B cell (primary cell): ENCODE results near the gene PTPRG. TPM values are rescaled to one million over a fixed set of nuclear protein-coding genes. Genes with fewer than 3 reads are reported as not detected.

Source experiments
- ATAC-seq: fragments of 200-7000 bp; cut with Tn5 transposase; one replicate; pipeline ENCODE4 v1.10.0; 2021; ENCODE audit warnings: low read depth, mild to moderate bottlenecking, moderate number of reproducible peaks, moderate library complexity
- CTCF ChIA-PET: fragments of 350-600 bp; sonication (Branson Sonifier 250); formaldehyde crosslinking; loops from one replicate; lab custom pipeline; 2021; ENCODE audit warnings: antibody characterized with exemption, inconsistent platforms; lab: Charles Lee
- POLR2A ChIA-PET: fragments of 350-600 bp; sonication (Branson Sonifier 250); formaldehyde crosslinking; loops from one replicate; lab custom pipeline; 2021; ENCODE audit warnings: antibody characterized with exemption; lab: Charles Lee
- DNase-seq: peaks from one replicate; pipeline ENCODE4 v3.0.0; 2013
- H2AFZ ChIP-seq: 2 replicates; pipeline ENCODE4 v1.6.1; 2012; ENCODE audit warnings: mild to moderate bottlenecking, low read depth, low read length; ENCODE audit not compliant: insufficient read depth, poor library complexity, severe bottlenecking
- H3K27ac ChIP-seq, 2 donors: 1 replicate in 1 of 2; 2 replicates in 1 of 2; pipeline ENCODE4 v1.5.1; 2012 to 2013; ENCODE audit warnings: low read length in 2 of 2, mild to moderate bottlenecking in 2 of 2, moderate library complexity in 1 of 2
- H3K27me3 ChIP-seq, 4 experiments: fragments of 200-600 bp in 1 of 4; sonication (generic) in 1 of 4; replicated peaks in 1 of 4; 1 replicate in 2 of 4; 2 replicates in 2 of 4; pipeline versions ENCODE4 v1.6.1 to v1.7.0; 2013 to 2016; ENCODE audit warnings: low read length in 3 of 4, mild to moderate bottlenecking in 2 of 4, mixed read lengths in 1 of 4, moderate library complexity in 1 of 4; ENCODE audit not compliant: insufficient read depth in 4 of 4, control insufficient read depth in 3 of 4; ENCODE audit errors: control extremely low read depth in 1 of 4
- H3K36me3 ChIP-seq, 2 experiments: replicated peaks in 1 of 2; 1 replicate in 1 of 2; 2 replicates in 1 of 2; pipeline versions ENCODE4 v1.6.1 to v1.7.1; 2013; ENCODE audit warnings: low read length in 1 of 2; ENCODE audit not compliant: insufficient read depth in 2 of 2, control insufficient read depth in 1 of 2; ENCODE audit errors: control extremely low read depth in 1 of 2, extremely low read depth in 1 of 2
- H3K4me1 ChIP-seq, 2 donors: fragments of 200-600 bp in 1 of 2; sonication (generic) in 1 of 2; 1 replicate in 1 of 2; 2 replicates in 1 of 2; pipeline versions ENCODE4 v1.5.1 to v1.6.1; 2013 to 2017; ENCODE audit warnings: low read length in 2 of 2; ENCODE audit not compliant: control insufficient read depth in 2 of 2, insufficient read depth in 2 of 2
- H3K4me2 ChIP-seq: replicated peaks from 2 replicates; pipeline ENCODE3; 2012; ENCODE audit warnings: mild to moderate bottlenecking, low read depth, low read length; ENCODE audit not compliant: poor library complexity, severe bottlenecking
- H3K4me3 ChIP-seq, 5 experiments: fragments of 200-600 bp in 1 of 5; sonication (generic) in 1 of 5; 1 replicate in 3 of 5; 2 replicates in 2 of 5; pipeline versions ENCODE4 v1.5.1 to v1.7.0; 2011 to 2016; ENCODE audit warnings: low read length in 4 of 5, mild to moderate bottlenecking in 4 of 5, low read depth in 2 of 5, control low read depth in 1 of 5, moderate library complexity in 1 of 5; ENCODE audit not compliant: insufficient read depth in 1 of 5; ENCODE audit errors: control extremely low read depth in 1 of 5, extremely low read depth in 1 of 5
- H3K79me2 ChIP-seq: fragments of 200-600 bp; sonication (generic); one replicate; pipeline ENCODE4 v1.6.0; 2016; ENCODE audit warnings: low read length; ENCODE audit not compliant: control insufficient read depth, insufficient read depth
- H3K9ac ChIP-seq: fragments of 200-600 bp; sonication (generic); 2 replicates; pipeline ENCODE4 v1.6.1; 2017; ENCODE audit warnings: mild to moderate bottlenecking, low read length, moderate library complexity
- H3K9me3 ChIP-seq, 3 donors: one replicate each; pipeline versions ENCODE4 v1.6.1 to v1.7.1; 2013; ENCODE audit warnings: low read length in 2 of 3; ENCODE audit not compliant: control insufficient read depth in 2 of 3, insufficient read depth in 1 of 3; ENCODE audit errors: control extremely low read depth in 1 of 3
- H4K20me1 ChIP-seq: 2 replicates; pipeline ENCODE4 v1.6.0; 2012; ENCODE audit warnings: mild to moderate bottlenecking, low read length; ENCODE audit not compliant: insufficient read depth, control insufficient read depth, poor library complexity, severe bottlenecking
- H3K27ac Mint-ChIP-seq: one replicate; pipeline ENCODE4 v1.8.0; 2021; ENCODE audit warnings: mixed read lengths
- H3K27me3 Mint-ChIP-seq: one replicate; pipeline ENCODE4 v1.8.0; 2021; ENCODE audit warnings: mixed read lengths
- H3K4me1 Mint-ChIP-seq: one replicate; pipeline ENCODE4 v1.8.0; 2021; ENCODE audit warnings: mixed read lengths
- H3K4me3 Mint-ChIP-seq: one replicate; pipeline ENCODE4 v1.8.0; 2021; ENCODE audit warnings: mixed read lengths
- H3K9me3 Mint-ChIP-seq: one replicate; pipeline ENCODE4 v1.8.0; 2022; ENCODE audit warnings: mixed read lengths; ENCODE audit not compliant: insufficient read depth
- CTCF ChIP-seq: fragments of 200-600 bp; IDR thresholded peaks from one replicate; pipeline ENCODE4 v1.8.0; 2022; ENCODE audit warnings: antibody characterized with exemption, mild to moderate bottlenecking
- EZH2 ChIP-seq: IDR thresholded peaks from 2 replicates; pipeline ENCODE4 v1.6.1; 2012; ENCODE audit warnings: borderline replicate concordance, low read depth, mild to moderate bottlenecking, moderate library complexity, low read length; ENCODE audit not compliant: insufficient read depth, poor library complexity, severe bottlenecking
- WGBS: methylation state at CpG from one replicate; pipeline ENCODE4 v1.1.5; 2013; ENCODE audit warnings: missing lambda C conversion rate; ENCODE audit not compliant: insufficient coverage; 5-methylcytosine and 5-hydroxymethylcytosine counted together
- intact Hi-C: fragments of 100-400 bp; cut with micrococcal nuclease; formaldehyde crosslinking; loops from one replicate; pipeline ENCODE4 v1.10.0; 2022
- polyA plus RNA-seq: library from polyadenylated mRNA; depleted of rRNA; stranded (reverse); fragments of >200 nt; gene quantifications from 2 replicates; pipeline ENCODE4 v1.2.3, GENCODE V29; 2012
- total RNA-seq, 2 donors: library from RNA; stranded (reverse); fragments of 120-200 nt in 1 of 2; gene quantifications; 1 replicate in 1 of 2; 2 replicates in 1 of 2; pipeline versions ENCODE4 v1.2.3 to v1.2.4, GENCODE V29; 2013 to 2022

The PTPRG gene
- total and polyA plus RNA-seq, 2 donors (not counting 1 experiment from before 2014, with no cell fraction given): 0.12 to 1.3 TPM

DNA sequence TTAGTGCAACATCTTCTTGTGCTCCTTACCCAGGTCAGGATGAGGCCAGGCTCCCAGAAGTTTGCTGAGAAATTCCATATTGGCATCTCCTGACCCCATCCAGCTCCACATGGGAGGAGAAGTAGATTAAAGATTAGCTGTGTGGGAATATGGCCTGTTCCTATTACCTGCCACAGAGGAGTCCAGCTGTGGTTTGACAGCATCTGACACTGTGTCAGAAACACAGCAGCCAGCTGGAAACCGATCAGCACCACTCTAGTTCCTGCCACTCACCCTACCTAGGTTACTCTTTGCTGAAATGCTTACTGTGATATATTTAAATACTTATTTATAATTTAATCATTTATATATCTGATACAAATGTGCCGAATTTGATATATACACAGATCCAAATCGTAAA is 551.7 kb downstream of the PTPRG start:
- DNase-seq (no peak), ATAC-seq (no peak)
- H3K9ac ChIP-seq: no peak overlapping the region
- no peak overlapping the region for H3K4me2 ChIP-seq
- Mint-ChIP-seq H3K27me3 (no peaks in the 10 kb centered on the region), H3K27ac (no peak overlapping the region), H3K4me3 (no peak overlapping the region), H3K4me1 (no peaks in the 10 kb centered on the region), H3K9me3 (peaks cover 3% of the 10 kb centered on the region)
- no peaks in the 10 kb centered on the region for H3K4me1 ChIP-seq
- H2AFZ ChIP-seq: no peak overlapping the region
- CTCF ChIA-PET: no interaction called here
- H3K79me2 ChIP-seq: no peaks in the 10 kb centered on the region
- intact Hi-C loops: no loop called here
- TF ChIP-seq CTCF (no peak), EZH2 (no peak)
- no peaks in the 10 kb centered on the region for H3K36me3 ChIP-seq
- POLR2A ChIA-PET: no interaction called here
- H3K27me3 ChIP-seq: no peaks in the 10 kb centered on the region
- H3K4me3 ChIP-seq: no peak overlapping the region
- no peaks in the 10 kb centered on the region for H4K20me1 ChIP-seq
- peaks cover 0 to 3% (median 1%) of the 10 kb centered on the region in 3 donors for H3K9me3 ChIP-seq
- no CpG with 5 or more reads among the region's 3 CpGs for WGBS
- H3K27ac ChIP-seq: no peak overlapping the region

DNA sequence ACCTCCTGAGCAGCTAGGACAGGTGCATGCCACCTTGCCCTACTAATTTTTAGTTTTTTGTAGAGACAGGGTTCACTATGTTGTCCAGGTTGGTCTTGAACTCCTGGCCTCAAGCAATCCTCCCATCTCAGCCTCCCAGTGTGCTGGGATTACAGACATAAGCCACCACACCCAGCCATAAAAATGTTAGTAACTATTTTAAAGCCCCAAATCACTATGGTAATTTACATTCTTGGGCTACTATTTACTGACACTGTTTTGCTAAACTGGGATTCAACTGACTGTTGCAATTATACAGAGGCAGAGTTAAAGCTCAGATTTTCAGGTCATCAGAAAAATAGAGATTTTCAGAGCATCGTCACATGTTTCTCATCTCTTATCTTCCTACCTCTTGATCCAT is 553.4 kb downstream of the PTPRG start:
- no peaks in the 10 kb centered on the region for H3K27me3 ChIP-seq
- WGBS: no CpG with 5 or more reads among the region's 1 CpG
- no peak for TF ChIP-seq CTCF
- TF ChIP-seq EZH2: no peak
- H3K36me3 ChIP-seq: no peaks in the 10 kb centered on the region
- no peaks in the 10 kb centered on the region for H3K4me1 Mint-ChIP-seq
- peaks cover 3% of the 10 kb centered on the region for H3K9me3 Mint-ChIP-seq
- DNase-seq: no peak
- no peak overlapping the region for H3K4me3 Mint-ChIP-seq
- ChIA-PET POLR2A (no interaction called here), CTCF (no interaction called here)
- no peak for ATAC-seq
- H3K9ac ChIP-seq: no peak overlapping the region
- no peaks in the 10 kb centered on the region for H3K4me1 ChIP-seq
- no peak overlapping the region for H3K27ac ChIP-seq
- no peaks in the 10 kb centered on the region for H3K27me3 Mint-ChIP-seq
- H2AFZ ChIP-seq: no peak overlapping the region
- no peak overlapping the region for H3K27ac Mint-ChIP-seq
- H3K4me3 ChIP-seq: no peak overlapping the region
- intact Hi-C loops: no loop called here
- no peak overlapping the region for H3K4me2 ChIP-seq
- H3K79me2 ChIP-seq: no peaks in the 10 kb centered on the region
- peaks cover 0 to 4% (median 0%) of the 10 kb centered on the region in 3 donors for H3K9me3 ChIP-seq
- no peaks in the 10 kb centered on the region for H4K20me1 ChIP-seq
